ENCODE measurements around the gene ICE2. TPM values are rescaled to one million over a fixed set of nuclear protein-coding genes. Genes with fewer than 3 reads are reported as not detected.

Gene ICE2
- total RNA-seq, 4 donors from 2014 or later, result 22.2 to 36.4 (median 26.2) TPM

GRCh38 chr15:60496853-60497252 is 17.9 kb upstream of the ICE2 start:
- ATAC-seq (ENCODE audit: low FRiP score) (no peak), DNase-seq (ENCODE audit: low spot score) (no peak)
- no peak for TF ChIP-seq CTCF (IDR thresholded peaks at IDR 0.05)

DNA sequence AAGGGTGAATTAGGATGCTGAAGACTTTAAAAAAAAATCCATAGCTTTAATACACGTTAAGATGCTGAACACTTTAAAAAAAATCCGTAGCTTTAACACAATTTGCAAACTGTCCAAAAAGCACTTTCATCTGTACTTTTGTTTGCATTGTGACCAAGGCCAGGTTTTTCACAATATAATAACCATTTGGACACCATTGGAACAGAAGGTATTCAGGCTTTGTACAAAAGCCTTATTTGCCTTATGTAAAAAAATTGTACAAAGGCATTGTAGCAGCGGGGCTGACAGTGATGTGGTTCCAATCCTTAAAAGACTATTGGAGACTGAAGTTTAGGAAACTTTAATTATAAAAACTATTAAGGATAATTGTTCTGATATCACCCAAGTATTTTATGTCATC is 15.2 kb upstream of the ICE2 start:
- no peak for ATAC-seq (ENCODE audit: low FRiP score)
- no peak for DNase-seq (ENCODE audit: low spot score)
- TF ChIP-seq CTCF (IDR thresholded peaks at IDR 0.05), result no peak

DNA sequence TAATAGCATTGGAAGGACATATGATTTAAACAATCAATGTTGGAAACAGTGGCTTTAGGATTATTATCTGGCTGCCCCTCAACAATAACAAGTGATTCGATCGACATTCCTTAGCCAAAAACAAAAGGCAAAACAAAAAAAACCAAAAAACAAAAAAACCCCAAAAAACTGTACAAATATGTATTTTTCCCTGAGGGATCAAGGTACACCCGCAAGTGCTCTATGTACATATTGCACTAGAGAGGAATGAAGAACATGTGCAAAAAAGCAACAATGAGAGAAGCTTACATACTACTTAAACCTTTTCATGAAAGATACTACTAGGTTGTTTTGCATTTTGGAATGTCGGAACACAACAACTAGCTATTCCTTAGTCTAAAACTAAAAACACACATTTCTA is 14.2 kb upstream of the ICE2 start:
- ATAC-seq (ENCODE audit: low FRiP score) (no peak), DNase-seq (ENCODE audit: low spot score) (no peak)
- no peak for TF ChIP-seq CTCF (IDR thresholded peaks at IDR 0.05)

DNA sequence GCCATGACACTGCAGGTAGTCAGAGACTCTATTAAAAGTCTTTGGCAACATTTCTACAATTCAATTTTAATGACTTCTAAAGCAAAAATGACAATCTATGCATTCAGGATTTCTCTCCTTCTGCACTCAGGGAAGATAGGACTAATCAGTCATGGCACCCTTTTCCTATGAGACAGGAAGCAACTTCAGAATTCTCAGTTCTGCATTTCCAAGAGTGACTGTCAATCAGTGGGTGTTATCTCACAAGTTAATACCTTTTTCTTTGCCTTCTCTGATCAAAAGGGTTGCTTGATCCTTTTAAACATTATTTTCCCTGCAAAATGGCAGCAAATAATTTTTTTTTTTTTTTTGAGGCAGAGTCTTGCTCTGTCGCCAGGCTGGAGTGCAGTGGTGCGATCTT is 7.8 kb upstream of the ICE2 start:
- ATAC-seq (ENCODE audit: low FRiP score) (no peak), DNase-seq (ENCODE audit: low spot score) (no peak)
- TF ChIP-seq CTCF (IDR thresholded peaks at IDR 0.05), result no peak

DNA sequence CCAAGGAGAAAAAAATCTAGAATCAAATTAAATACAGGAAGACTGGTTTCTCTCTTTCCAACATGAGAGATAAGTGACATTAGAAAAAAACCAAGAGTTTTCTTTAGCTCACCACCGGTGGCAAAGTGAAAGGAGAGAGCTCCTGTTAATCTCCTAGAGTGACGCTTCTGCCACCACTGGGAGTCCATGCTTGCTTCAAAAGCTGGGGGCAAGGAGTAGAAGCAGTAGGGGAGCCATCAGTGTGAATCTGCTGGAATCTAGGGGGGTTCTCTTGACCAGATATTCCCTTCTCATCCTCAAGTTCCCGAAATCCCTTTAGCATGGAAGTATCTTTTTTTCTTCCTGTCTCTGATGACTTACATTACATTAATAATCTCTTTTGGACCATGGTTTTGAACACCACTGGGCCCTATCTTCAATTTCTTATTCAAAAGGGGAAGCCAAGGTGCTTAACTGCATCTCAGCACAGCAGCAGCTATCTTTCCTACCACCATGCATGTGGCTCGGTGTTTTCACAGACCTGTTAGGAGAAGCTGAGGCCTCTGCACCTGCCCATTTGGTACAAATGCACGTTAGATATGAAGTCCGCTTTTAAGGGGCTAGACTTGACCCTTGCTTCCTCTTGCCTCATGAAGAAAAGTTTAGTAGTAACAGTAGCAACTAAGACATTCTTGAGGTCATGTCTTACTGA is 6.6 kb upstream of the ICE2 start:
- ATAC-seq (ENCODE audit: low FRiP score), result no peak
- TF ChIP-seq CTCF (IDR thresholded peaks at IDR 0.05), result no peak
- no peak for DNase-seq (ENCODE audit: low spot score)

DNA sequence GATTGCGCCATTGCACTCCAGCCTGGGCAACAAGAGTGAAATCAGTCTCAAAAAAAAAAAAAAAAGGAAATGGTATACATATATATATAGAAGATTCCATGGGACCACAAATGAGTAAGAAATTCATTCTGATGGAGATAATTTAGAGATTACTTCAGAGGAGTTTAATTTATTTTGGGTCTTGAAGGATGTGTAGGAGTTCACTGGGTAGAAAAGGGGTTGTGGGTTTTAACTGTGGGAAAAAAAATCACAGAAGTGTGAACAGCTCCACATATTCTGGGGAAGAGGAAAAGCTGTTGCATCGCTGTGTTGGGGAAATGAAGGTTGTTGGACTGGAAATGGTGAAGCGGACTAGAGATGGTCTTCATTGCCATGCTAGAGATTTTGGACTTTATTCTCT is 4.1 kb upstream of the ICE2 start:
- no peak for ATAC-seq (ENCODE audit: low FRiP score)
- TF ChIP-seq CTCF (IDR thresholded peaks at IDR 0.05), result no peak
- no peak for DNase-seq (ENCODE audit: low spot score)

- no peak for ATAC-seq (ENCODE audit: low FRiP score)
- no peak for DNase-seq (ENCODE audit: low spot score)
- TF ChIP-seq CTCF (IDR thresholded peaks at IDR 0.05), result no peak
These were observed 1.9 kb upstream of the ICE2 start for GRCh38 chr15:60480888-60481287.
